ENCODE data around the gene TOMM7.
"Not testable (repeated sequence)": the region's sequence is repeated elsewhere in the genome, so short reads cannot be mapped to it uniquely, and the experiment has no call there.

The TOMM7 gene

GRCh38 chr7:22809902-22810642 is 12.6 kb downstream of the TOMM7 start:
- Histone ChIP-seq H3K27ac (ENCODE audit: low read depth in 2 of 2, low read length in 2 of 2) (no peak overlapping the region), H3K9ac (ENCODE audit: low read depth in 1 of 2, low read length in 2 of 2) (no peak overlapping the region), H3K4me3 (ENCODE audit: low read length in 2 of 2) (no peak overlapping the region), H3K9me3 (ENCODE audit: control insufficient read depth in 2 of 2, low read length in 2 of 2) (no peaks in the 10 kb centered on the region), H3K36me3 (ENCODE audit: control insufficient read depth in 2 of 2, insufficient read depth in 2 of 2, low read length in 2 of 2) (peaks cover 6 to 13% of the 10 kb centered on the region in 2 donors), H3K4me1 (ENCODE audit: control insufficient read depth in 2 of 2, insufficient read depth in 2 of 2, low read length in 2 of 2) (no peaks in the 10 kb centered on the region), H3K27me3 (ENCODE audit: control insufficient read depth in 2 of 2, insufficient read depth in 2 of 2, low read length in 2 of 2) (no peaks in the 10 kb centered on the region)

- H3K27ac ChIP-seq (ENCODE audit: low read depth in 2 of 2, low read length in 2 of 2), result no peak overlapping the region
These were observed 14.5 kb downstream of the TOMM7 start for GRCh38 chr7:22808140-22808539.

DNA sequence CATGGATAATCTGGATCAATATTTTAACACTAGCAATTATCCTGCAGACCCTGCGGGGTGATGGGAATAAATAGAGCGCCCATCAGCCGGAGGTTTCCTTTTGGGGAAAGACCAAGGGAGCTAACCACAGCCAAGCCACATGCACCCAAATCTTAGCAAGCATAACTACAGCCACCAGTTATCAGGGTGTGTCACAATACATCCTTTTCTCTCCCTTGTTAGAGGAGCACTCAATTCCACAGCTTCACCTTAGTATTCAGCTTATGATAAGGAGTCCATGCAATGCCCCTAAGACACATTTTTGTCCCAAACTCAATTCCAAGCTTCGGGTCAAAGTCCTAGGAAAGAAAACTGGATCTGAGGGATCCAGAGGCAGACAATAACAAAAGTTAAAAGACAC is 15.9 kb downstream of the TOMM7 start:
- no peak overlapping the region for H3K4me3 ChIP-seq (ENCODE audit: low read length in 2 of 2)
- H3K36me3 ChIP-seq (ENCODE audit: control insufficient read depth in 2 of 2, insufficient read depth in 2 of 2, low read length in 2 of 2), result peaks cover 0 to 2% of the 10 kb centered on the region in 2 donors
- no peaks in the 10 kb centered on the region for H3K27me3 ChIP-seq (ENCODE audit: control insufficient read depth in 2 of 2, insufficient read depth in 2 of 2, low read length in 2 of 2)
- no peak overlapping the region for H3K9ac ChIP-seq (ENCODE audit: low read depth in 1 of 2, low read length in 2 of 2)
- no peaks in the 10 kb centered on the region for H3K9me3 ChIP-seq (ENCODE audit: control insufficient read depth in 2 of 2, low read length in 2 of 2)
- H3K27ac ChIP-seq (ENCODE audit: low read depth in 2 of 2, low read length in 2 of 2), result no peak overlapping the region
- H3K4me1 ChIP-seq (ENCODE audit: control insufficient read depth in 2 of 2, insufficient read depth in 2 of 2, low read length in 2 of 2), result no peaks in the 10 kb centered on the region

More at GRCh38 chr7:22808140-22808539, 14.5 kb downstream of the TOMM7 start:
- Histone ChIP-seq H3K4me3 (ENCODE audit: low read length in 2 of 2) (no peak overlapping the region), H3K36me3 (ENCODE audit: control insufficient read depth in 2 of 2, insufficient read depth in 2 of 2, low read length in 2 of 2) (peaks cover 4 to 6% of the 10 kb centered on the region in 2 donors), H3K27me3 (ENCODE audit: control insufficient read depth in 2 of 2, insufficient read depth in 2 of 2, low read length in 2 of 2) (no peaks in the 10 kb centered on the region), H3K4me1 (ENCODE audit: control insufficient read depth in 2 of 2, insufficient read depth in 2 of 2, low read length in 2 of 2) (no peaks in the 10 kb centered on the region), H3K9ac (ENCODE audit: low read depth in 1 of 2, low read length in 2 of 2) (no peak overlapping the region), H3K9me3 (ENCODE audit: control insufficient read depth in 2 of 2, low read length in 2 of 2) (no peaks in the 10 kb centered on the region)

DNA sequence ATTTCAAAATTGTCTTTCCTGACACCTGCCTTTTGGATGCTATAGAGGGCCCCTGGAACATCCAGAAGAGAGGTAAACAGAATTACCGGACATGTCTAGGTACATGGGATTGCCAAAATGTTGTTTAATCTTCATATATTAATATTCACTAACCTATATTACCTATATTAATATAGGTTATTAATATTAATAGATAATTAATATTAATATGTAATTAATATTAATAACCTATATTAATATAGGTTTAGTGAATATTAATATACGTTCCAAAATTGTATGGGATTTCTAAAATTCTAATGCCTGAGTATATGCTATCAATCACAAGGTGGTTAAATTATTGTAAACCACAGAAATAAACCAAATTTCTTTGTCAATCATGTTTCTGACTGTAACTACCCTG is 17.4 kb downstream of the TOMM7 start:
- no peaks in the 10 kb centered on the region for H3K27me3 ChIP-seq (ENCODE audit: control insufficient read depth in 2 of 2, insufficient read depth in 2 of 2, low read length in 2 of 2)
- no peaks in the 10 kb centered on the region for H3K9me3 ChIP-seq (ENCODE audit: control insufficient read depth in 2 of 2, low read length in 2 of 2)
- H3K36me3 ChIP-seq (ENCODE audit: control insufficient read depth in 2 of 2, insufficient read depth in 2 of 2, low read length in 2 of 2), result no peaks in the 10 kb centered on the region
- H3K4me3 ChIP-seq (ENCODE audit: low read length in 2 of 2), result no peak overlapping the region
- no peaks in the 10 kb centered on the region for H3K4me1 ChIP-seq (ENCODE audit: control insufficient read depth in 2 of 2, insufficient read depth in 2 of 2, low read length in 2 of 2)
- H3K27ac ChIP-seq (ENCODE audit: low read depth in 2 of 2, low read length in 2 of 2), result no peak overlapping the region
- H3K9ac ChIP-seq (ENCODE audit: low read depth in 1 of 2, low read length in 2 of 2), result no peak overlapping the region

DNA sequence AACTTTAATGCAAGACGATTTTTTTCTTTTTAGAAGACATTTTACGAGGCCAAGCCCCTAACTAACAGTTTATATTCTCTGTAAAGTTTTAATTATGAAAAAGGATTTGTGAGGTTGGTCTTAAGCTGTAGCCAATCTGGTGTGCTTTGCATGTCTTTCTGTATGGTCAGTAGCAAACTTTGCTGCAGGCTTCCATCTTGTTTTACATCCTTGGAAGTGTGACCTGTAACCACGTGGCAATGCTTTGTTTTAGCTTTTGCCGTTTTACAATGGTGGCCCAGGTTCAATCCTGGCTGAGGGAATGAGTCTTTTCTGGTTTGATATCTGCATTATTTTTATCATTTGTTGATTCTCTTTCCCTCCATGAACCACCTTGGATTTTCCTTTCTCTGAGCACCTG is 19.8 kb downstream of the TOMM7 start:
- not testable (repeated sequence) for H3K9ac ChIP-seq (ENCODE audit: low read depth in 1 of 2, low read length in 2 of 2); H3K27me3 ChIP-seq (ENCODE audit: control insufficient read depth in 2 of 2, insufficient read depth in 2 of 2, low read length in 2 of 2); H3K9me3 ChIP-seq (ENCODE audit: control insufficient read depth in 2 of 2, low read length in 2 of 2); H3K4me1 ChIP-seq (ENCODE audit: control insufficient read depth in 2 of 2, insufficient read depth in 2 of 2, low read length in 2 of 2); H3K36me3 ChIP-seq (ENCODE audit: control insufficient read depth in 2 of 2, insufficient read depth in 2 of 2, low read length in 2 of 2); H3K4me3 ChIP-seq (ENCODE audit: low read length in 2 of 2); H3K27ac ChIP-seq (ENCODE audit: low read depth in 2 of 2, low read length in 2 of 2)

- no peak overlapping the region for H3K9ac ChIP-seq (ENCODE audit: low read depth in 1 of 2, low read length in 2 of 2)
- no peaks in the 10 kb centered on the region for H3K9me3 ChIP-seq (ENCODE audit: control insufficient read depth in 2 of 2, low read length in 2 of 2)
- no peaks in the 10 kb centered on the region for H3K36me3 ChIP-seq (ENCODE audit: control insufficient read depth in 2 of 2, insufficient read depth in 2 of 2, low read length in 2 of 2)
- H3K4me3 ChIP-seq (ENCODE audit: low read length in 2 of 2), result no peak overlapping the region
- no peaks in the 10 kb centered on the region for H3K27me3 ChIP-seq (ENCODE audit: control insufficient read depth in 2 of 2, insufficient read depth in 2 of 2, low read length in 2 of 2)
- no peaks in the 10 kb centered on the region for H3K4me1 ChIP-seq (ENCODE audit: control insufficient read depth in 2 of 2, insufficient read depth in 2 of 2, low read length in 2 of 2)
- no peak overlapping the region for H3K27ac ChIP-seq (ENCODE audit: low read depth in 2 of 2, low read length in 2 of 2)
These were observed 20.2 kb downstream of the TOMM7 start for GRCh38 chr7:22802426-22802825.

- Histone ChIP-seq H3K9ac (ENCODE audit: low read depth in 1 of 2, low read length in 2 of 2) (no peak overlapping the region), H3K4me1 (ENCODE audit: control insufficient read depth in 2 of 2, insufficient read depth in 2 of 2, low read length in 2 of 2) (no peaks in the 10 kb centered on the region), H3K9me3 (ENCODE audit: control insufficient read depth in 2 of 2, low read length in 2 of 2) (no peaks in the 10 kb centered on the region), H3K27me3 (ENCODE audit: control insufficient read depth in 2 of 2, insufficient read depth in 2 of 2, low read length in 2 of 2) (no peaks in the 10 kb centered on the region), H3K36me3 (ENCODE audit: control insufficient read depth in 2 of 2, insufficient read depth in 2 of 2, low read length in 2 of 2) (no peaks in the 10 kb centered on the region), H3K4me3 (ENCODE audit: low read length in 2 of 2) (no peak overlapping the region), H3K27ac (ENCODE audit: low read depth in 2 of 2, low read length in 2 of 2) (no peak overlapping the region)
These were observed 20.7 kb downstream of the TOMM7 start for GRCh38 chr7:22801912-22802311.

DNA sequence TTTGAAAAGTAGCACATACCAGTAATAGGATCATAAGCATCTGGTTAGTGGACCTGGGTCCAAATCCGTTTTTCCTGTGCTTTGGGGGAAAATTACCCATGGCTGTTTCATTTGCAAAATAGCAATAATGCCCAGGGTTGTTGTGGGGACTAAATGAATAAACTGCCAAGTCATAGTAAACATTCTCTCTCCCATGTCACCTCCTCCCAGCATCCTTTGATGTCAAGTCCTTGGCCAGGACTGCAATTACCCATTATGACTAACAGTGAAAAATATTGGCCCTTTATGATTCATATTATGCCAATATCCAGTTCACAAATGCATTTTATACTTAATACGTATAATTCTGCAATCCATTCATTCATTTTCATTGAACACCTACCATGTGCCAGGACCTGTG is 23.0 kb downstream of the TOMM7 start:
- Histone ChIP-seq H3K27ac (ENCODE audit: low read depth in 2 of 2, low read length in 2 of 2) (no peak overlapping the region), H3K36me3 (ENCODE audit: control insufficient read depth in 2 of 2, insufficient read depth in 2 of 2, low read length in 2 of 2) (no peaks in the 10 kb centered on the region), H3K4me1 (ENCODE audit: control insufficient read depth in 2 of 2, insufficient read depth in 2 of 2, low read length in 2 of 2) (no peaks in the 10 kb centered on the region), H3K9me3 (ENCODE audit: control insufficient read depth in 2 of 2, low read length in 2 of 2) (no peaks in the 10 kb centered on the region), H3K4me3 (ENCODE audit: low read length in 2 of 2) (no peak overlapping the region), H3K9ac (ENCODE audit: low read depth in 1 of 2, low read length in 2 of 2) (no peak overlapping the region), H3K27me3 (ENCODE audit: control insufficient read depth in 2 of 2, insufficient read depth in 2 of 2, low read length in 2 of 2) (no peaks in the 10 kb centered on the region)

- Histone ChIP-seq H3K27ac (ENCODE audit: low read depth in 2 of 2, low read length in 2 of 2) (no peak overlapping the region), H3K27me3 (ENCODE audit: control insufficient read depth in 2 of 2, insufficient read depth in 2 of 2, low read length in 2 of 2) (no peaks in the 10 kb centered on the region), H3K9me3 (ENCODE audit: control insufficient read depth in 2 of 2, low read length in 2 of 2) (no peaks in the 10 kb centered on the region), H3K36me3 (ENCODE audit: control insufficient read depth in 2 of 2, insufficient read depth in 2 of 2, low read length in 2 of 2) (no peaks in the 10 kb centered on the region), H3K9ac (ENCODE audit: low read depth in 1 of 2, low read length in 2 of 2) (no peak overlapping the region), H3K4me3 (ENCODE audit: low read length in 2 of 2) (no peak overlapping the region), H3K4me1 (ENCODE audit: control insufficient read depth in 2 of 2, insufficient read depth in 2 of 2, low read length in 2 of 2) (no peaks in the 10 kb centered on the region)
These were observed 28.8 kb downstream of the TOMM7 start for GRCh38 chr7:22793593-22794462.

Data from mucosa of rectum (tissue), 2 donors.